ENCODE results near the gene HUWE1. TPM values are rescaled to one million over a fixed set of nuclear protein-coding genes. Genes with fewer than 3 reads are reported as not detected.

Gene HUWE1
- total RNA-seq, 4 donors from 2014 or later = 84.4 to 139 (median 123) TPM

GRCh38 chrX:53704294-53704693 is 17.8 kb upstream of the HUWE1 start:
- no peak overlapping the region for H3K4me3 ChIP-seq
- H3K36me3 ChIP-seq = no peaks in the 10 kb centered on the region
- H3K9me3 ChIP-seq = no peaks in the 10 kb centered on the region
- H3K27me3 ChIP-seq = no peaks in the 10 kb centered on the region
- H3K4me1 ChIP-seq = no peaks in the 10 kb centered on the region
- no peak overlapping the region for H3K27ac ChIP-seq
- no peak for TF ChIP-seq POLR2A (IDR thresholded peaks at IDR 0.05)
- TF ChIP-seq, protein P1, sequence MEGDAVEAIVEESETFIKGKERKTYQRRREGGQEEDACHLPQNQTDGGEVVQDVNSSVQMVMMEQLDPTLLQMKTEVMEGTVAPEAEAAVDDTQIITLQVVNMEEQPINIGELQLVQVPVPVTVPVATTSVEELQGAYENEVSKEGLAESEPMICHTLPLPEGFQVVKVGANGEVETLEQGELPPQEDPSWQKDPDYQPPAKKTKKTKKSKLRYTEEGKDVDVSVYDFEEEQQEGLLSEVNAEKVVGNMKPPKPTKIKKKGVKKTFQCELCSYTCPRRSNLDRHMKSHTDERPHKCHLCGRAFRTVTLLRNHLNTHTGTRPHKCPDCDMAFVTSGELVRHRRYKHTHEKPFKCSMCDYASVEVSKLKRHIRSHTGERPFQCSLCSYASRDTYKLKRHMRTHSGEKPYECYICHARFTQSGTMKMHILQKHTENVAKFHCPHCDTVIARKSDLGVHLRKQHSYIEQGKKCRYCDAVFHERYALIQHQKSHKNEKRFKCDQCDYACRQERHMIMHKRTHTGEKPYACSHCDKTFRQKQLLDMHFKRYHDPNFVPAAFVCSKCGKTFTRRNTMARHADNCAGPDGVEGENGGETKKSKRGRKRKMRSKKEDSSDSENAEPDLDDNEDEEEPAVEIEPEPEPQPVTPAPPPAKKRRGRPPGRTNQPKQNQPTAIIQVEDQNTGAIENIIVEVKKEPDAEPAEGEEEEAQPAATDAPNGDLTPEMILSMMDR (IDR thresholded peaks at IDR 0.05) = no peak
- no peak for DNase-seq

GRCh38 chrX:53695946-53696549 is 9.5 kb upstream of the HUWE1 start:
- Histone ChIP-seq H3K4me1 (no peaks in the 10 kb centered on the region), H3K27me3 (no peaks in the 10 kb centered on the region), H3K4me3 (no peak overlapping the region), H3K9me3 (no peaks in the 10 kb centered on the region), H3K36me3 (no peaks in the 10 kb centered on the region), H3K27ac (no peak overlapping the region)
- DNase-seq = no peak
- no peak for TF ChIP-seq POLR2A (IDR thresholded peaks at IDR 0.05)
- TF ChIP-seq, protein P1 (IDR thresholded peaks at IDR 0.05) = no peak

GRCh38 chrX:53694642-53695041 is 8.1 kb upstream of the HUWE1 start:
- Histone ChIP-seq H3K4me1 (no peaks in the 10 kb centered on the region), H3K27ac (no peak overlapping the region), H3K9me3 (no peaks in the 10 kb centered on the region), H3K4me3 (no peak overlapping the region), H3K27me3 (no peaks in the 10 kb centered on the region), H3K36me3 (no peaks in the 10 kb centered on the region)
- DNase-seq = no peak
- TF ChIP-seq POLR2A (IDR thresholded peaks at IDR 0.05) = no peak
- TF ChIP-seq, protein P1 (IDR thresholded peaks at IDR 0.05) = no peak

DNA sequence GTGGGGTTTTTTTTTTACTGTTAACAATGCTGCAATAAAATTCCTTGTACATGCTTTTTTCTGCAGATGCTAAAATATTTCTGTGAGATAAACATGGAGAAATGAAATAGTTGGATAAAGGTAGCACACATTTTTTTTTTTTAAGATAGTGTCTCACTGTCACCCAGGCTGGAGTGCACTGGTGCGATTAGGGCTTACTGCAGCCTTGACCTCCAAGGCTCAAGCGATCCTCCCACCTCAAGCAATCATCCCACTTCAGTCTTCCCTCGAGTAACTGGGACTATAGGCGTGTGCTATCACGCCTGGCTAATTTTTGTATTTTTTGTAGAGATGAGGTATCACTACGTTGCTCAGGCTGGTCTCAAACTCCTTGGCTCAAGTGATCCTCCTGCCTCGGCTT is 1.8 kb upstream of the HUWE1 start:
- Histone ChIP-seq H3K27ac (no peak overlapping the region), H3K4me1 (peaks cover 0 to 5% (median 2%) of the 10 kb centered on the region in 4 donors), H3K36me3 (no peaks in the 10 kb centered on the region), H3K4me3 (no peak overlapping the region), H3K9me3 (peaks cover 0 to 4% (median 0%) of the 10 kb centered on the region in 4 donors), H3K27me3 (no peaks in the 10 kb centered on the region)
- DNase-seq = no peak
- TF ChIP-seq, protein P1 (IDR thresholded peaks at IDR 0.05) = no peak

GRCh38 chrX:53685711-53686110 is 808 bp downstream of the HUWE1 start:
- no peaks in the 10 kb centered on the region for H3K36me3 ChIP-seq
- TF ChIP-seq POLR2A (IDR thresholded peaks at IDR 0.05) = no peak
- TF ChIP-seq, protein P1 (IDR thresholded peaks at IDR 0.05) = no peak
- peak overlapping the region; percentile 62 to 85 (median 68) for H3K4me3 ChIP-seq
- DNase-seq = no peak
- peaks cover 0 to 4% (median 0%) of the 10 kb centered on the region in 4 donors for H3K9me3 ChIP-seq
- peaks cover 0 to 15% (median 2%) of the 10 kb centered on the region in 4 donors for H3K4me1 ChIP-seq
- H3K27me3 ChIP-seq = no peaks in the 10 kb centered on the region
- peak overlapping the region; percentile 83 to 90 (median 88) for H3K27ac ChIP-seq
